Keratinocyte (primary cell): ENCODE measurements around the gene USP16. TPM values are rescaled to one million over a fixed set of nuclear protein-coding genes. Genes with fewer than 3 reads are reported as not detected.

Source experiments
- DNase-seq: peaks from one replicate; pipeline ENCODE4 v3.0.0-alpha.2; 2011; ENCODE audit warnings: low read depth, missing footprints, low spot score
- FAIRE-seq: peaks from 2 replicates; lab custom pipeline; 2011; peaks lifted over from hg19 to GRCh38; lab: Jason Lieb, UNC
- H2AFZ ChIP-seq: 2 replicates; pipeline ENCODE4 v1.6.0; 2012; ENCODE audit warnings: low read length, control low read depth, inconsistent platforms; ENCODE audit not compliant: control insufficient read depth
- H3K27ac ChIP-seq: 2 replicates; pipeline ENCODE4 v1.5.1; 2011; ENCODE audit warnings: low read length; ENCODE audit not compliant: control insufficient read depth, insufficient read depth
- H3K27me3 ChIP-seq: 3 replicates; pipeline ENCODE4 v1.6.0; 2011; ENCODE audit warnings: low read length; ENCODE audit not compliant: control insufficient read depth, insufficient read depth; ENCODE audit errors: extremely low read depth
- H3K36me3 ChIP-seq, 2 experiments: 2 replicates in 1 of 2; 3 replicates in 1 of 2; pipeline ENCODE4 v1.5.1; 2011; ENCODE audit warnings: low read length in 2 of 2, mild to moderate bottlenecking in 1 of 2; ENCODE audit not compliant: control insufficient read depth in 2 of 2, insufficient read depth in 2 of 2; ENCODE audit errors: extremely low read depth in 1 of 2
- H3K4me1 ChIP-seq: 3 replicates; pipeline ENCODE4 v1.5.1; 2011; ENCODE audit warnings: low read length; ENCODE audit not compliant: control insufficient read depth, insufficient read depth; ENCODE audit errors: extremely low read depth
- H3K4me2 ChIP-seq: 3 replicates; pipeline ENCODE4 v1.6.0; 2011; ENCODE audit warnings: low read depth, low read length; ENCODE audit not compliant: control insufficient read depth, insufficient read depth; ENCODE audit errors: extremely low read depth
- H3K4me3 ChIP-seq, 3 experiments: fragments of 200-600 bp in 1 of 3; sonication (generic) in 1 of 3; 2 replicates in 2 of 3; 3 replicates in 1 of 3; pipeline ENCODE4 v1.5.1; 2011 to 2016; ENCODE audit warnings: low read length in 3 of 3, mild to moderate bottlenecking in 3 of 3, control low read depth in 2 of 3, inconsistent platforms in 1 of 3, low read depth in 1 of 3, mixed read lengths in 1 of 3, mixed run types in 1 of 3, moderate library complexity in 1 of 3; ENCODE audit not compliant: control insufficient read depth in 2 of 3, insufficient read depth in 2 of 3; ENCODE audit errors: extremely low read depth in 1 of 3
- H3K79me2 ChIP-seq: 2 replicates; pipeline ENCODE4 v1.6.0; 2012; ENCODE audit warnings: low read length; ENCODE audit not compliant: control insufficient read depth, insufficient read depth
- H3K9ac ChIP-seq: 3 replicates; pipeline ENCODE4 v1.6.0; 2011; ENCODE audit warnings: low read length; ENCODE audit not compliant: control insufficient read depth, insufficient read depth; ENCODE audit errors: extremely low read depth
- H3K9me1 ChIP-seq: 3 replicates; pipeline ENCODE4 v1.6.0; 2011; ENCODE audit warnings: low read length; ENCODE audit not compliant: control insufficient read depth, insufficient read depth; ENCODE audit errors: extremely low read depth
- H3K9me3 ChIP-seq: 2 replicates; pipeline ENCODE4 v1.5.1; 2012; ENCODE audit warnings: low read depth, low read length; ENCODE audit not compliant: control insufficient read depth
- H4K20me1 ChIP-seq: 3 replicates; pipeline ENCODE4 v1.6.0; 2011; ENCODE audit warnings: low read length; ENCODE audit not compliant: control insufficient read depth, insufficient read depth; ENCODE audit errors: extremely low read depth
- CTCF ChIP-seq, 3 experiments: IDR thresholded peaks in 1 of 3; conservative IDR thresholded peaks in 1 of 3; optimal IDR thresholded peaks in 1 of 3; 2 replicates in 2 of 3; 3 replicates in 1 of 3; pipeline versions ENCODE3 to v1.5.1; 2011; ENCODE audit warnings: low read length in 3 of 3, mild to moderate bottlenecking in 3 of 3, moderate library complexity in 2 of 3, control low read depth in 1 of 3, inconsistent platforms in 1 of 3; ENCODE audit not compliant: insufficient read depth in 2 of 3; ENCODE audit errors: extremely low read depth in 1 of 3
- EZH2 ChIP-seq: IDR thresholded peaks from one replicate; pipeline ENCODE4 v1.6.1; 2012; ENCODE audit warnings: inconsistent platforms, mild to moderate bottlenecking, low read length, moderate library complexity
- dilution Hi-C: fragments of 300-500 bp; cut with MboI; formaldehyde crosslinking; loops from one replicate; pipeline ENCODE4 v1.7.0; 2020; ENCODE audit warnings: low sequenced_read_pairs; ENCODE audit not compliant: extremely low pct_ligation_motif_present
- polyA plus RNA-seq, 5 experiments: library from polyadenylated mRNA; depleted of rRNA in 3 of 5; stranded (reverse) in 3 of 5; stranded (forward) in 1 of 5; unstranded in 1 of 5; fragments of >200 nt; gene quantifications; 1 replicate in 1 of 5; 2 replicates in 3 of 5; 3 replicates in 1 of 5; pipeline versions ENCODE4 v1.2.1 to v1.2.3, GENCODE V29; 2011 to 2012; ENCODE audit warnings: missing spikeins in 2 of 5, low read depth in 1 of 5, low replicate concordance in 1 of 5

Gene USP16
- polyA plus RNA-seq, 1 donor (not counting 4 experiments of a cell fraction or from before 2014, with no cell fraction given), result 26.7 TPM

- Histone ChIP-seq H3K9ac (no peak overlapping the region), H3K27ac (no peak overlapping the region), H3K79me2 (peaks cover 17% of the 10 kb centered on the region), H3K36me3 (peaks cover 20 to 22% of the 10 kb centered on the region in 2 experiments), H3K4me2 (no peak overlapping the region), H2AFZ (no peak overlapping the region), H3K9me1 (no peaks in the 10 kb centered on the region), H4K20me1 (no peaks in the 10 kb centered on the region), H3K4me3 (no peak overlapping the region), H3K27me3 (no peaks in the 10 kb centered on the region), H3K4me1 (no peaks in the 10 kb centered on the region), H3K9me3 (no peaks in the 10 kb centered on the region)
- FAIRE-seq (peak; percentile 23), DNase-seq (no peak)
- dilution Hi-C loops, result no loop called here
- no peak for TF ChIP-seq EZH2
- no peak for TF ChIP-seq CTCF (optimal IDR thresholded peaks at IDR 0.05 in 1 of 3, IDR thresholded peaks at IDR 0.05 in 1 of 3, conservative IDR thresholded peaks at IDR 0.05 in 1 of 3; ENCODE audit: extremely low read depth in 1 of 3, insufficient read depth in 2 of 3, low read length in 3 of 3)
Observed at GRCh38 chr21:29064850-29065481, 40.5 kb downstream of the USP16 start.

- peak overlapping the region; percentile 87 to 97 (median 93) for H3K4me3 ChIP-seq
- FAIRE-seq (peak; percentile 69), DNase-seq (no peak)
- peak overlapping the region; percentile 84 for H3K4me2 ChIP-seq
- peaks cover 26% of the 10 kb centered on the region for H3K4me1 ChIP-seq
- H3K9me1 ChIP-seq, result no peaks in the 10 kb centered on the region
- H3K9me3 ChIP-seq, result no peaks in the 10 kb centered on the region
- H3K79me2 ChIP-seq, result peaks cover 49% of the 10 kb centered on the region
- peak overlapping the region; percentile 97 for H3K9ac ChIP-seq
- peak overlapping the region; percentile 92 for H3K27ac ChIP-seq
- peaks cover 1 to 9% of the 10 kb centered on the region in 2 experiments for H3K36me3 ChIP-seq
- TF ChIP-seq CTCF (optimal IDR thresholded peaks at IDR 0.05 in 1 of 3, IDR thresholded peaks at IDR 0.05 in 1 of 3, conservative IDR thresholded peaks at IDR 0.05 in 1 of 3; ENCODE audit: extremely low read depth in 1 of 3, insufficient read depth in 2 of 3, low read length in 3 of 3), result no peak
- no peak for TF ChIP-seq EZH2
- peak overlapping the region; percentile 90 for H2AFZ ChIP-seq
- H3K27me3 ChIP-seq, result no peaks in the 10 kb centered on the region
- peaks cover 9% of the 10 kb centered on the region for H4K20me1 ChIP-seq
- dilution Hi-C loops, result no loop called here
Observed at GRCh38 chr21:29072873-29073221, 48.4 kb downstream of the USP16 start.
